ENCODE measurements around the gene KCNN3.

Gene KCNN3

GRCh38 chr1:154666051-154666790 is 203.9 kb downstream of the KCNN3 start:
- no peak for DNase-seq (ENCODE audit: low read depth, low spot score)

GRCh38 chr1:154664331-154665002 is 205.6 kb downstream of the KCNN3 start:
- no peak for DNase-seq (ENCODE audit: low read depth, low spot score)

- DNase-seq (ENCODE audit: low read depth, low spot score), result peak; percentile 23
Measured at GRCh38 chr1:154663471-154664060, 206.5 kb downstream of the KCNN3 start.

- no peak for DNase-seq (ENCODE audit: low read depth, low spot score)
Measured at GRCh38 chr1:154661110-154661509, 209.0 kb downstream of the KCNN3 start.

GRCh38 chr1:154659823-154660592 is 210.1 kb downstream of the KCNN3 start:
- no peak for DNase-seq (ENCODE audit: low read depth, low spot score)

GRCh38 chr1:154657556-154657955 is 212.5 kb downstream of the KCNN3 start:
- no peak for DNase-seq (ENCODE audit: low read depth, low spot score)

GRCh38 chr1:154652893-154653292 is 217.2 kb downstream of the KCNN3 start:
- no peak for DNase-seq (ENCODE audit: low read depth, low spot score)

Measured in astrocyte of the hippocampus (primary cell).